Choroid plexus epithelial cell (primary cell): Measurements from ENCODE around the gene SESTD1.

Experiments used
- DNase-seq: peaks from one replicate; pipeline ENCODE4 v3.0.0-alpha.2; 2010; ENCODE audit warnings: low read depth
- H3K4me3 ChIP-seq: 2 replicates; pipeline ENCODE4 v1.5.1; 2011; ENCODE audit warnings: low read depth, mild to moderate bottlenecking, control low read depth, low read length, moderate library complexity
- TF ChIP-seq, protein P1 (sequence below): conservative IDR thresholded peaks from 2 replicates; pipeline ENCODE4 v1.5.1; 2011; ENCODE audit warnings: low read depth, mild to moderate bottlenecking, control low read depth, inconsistent platforms, low read length, moderate library complexity

Gene SESTD1, protein sequence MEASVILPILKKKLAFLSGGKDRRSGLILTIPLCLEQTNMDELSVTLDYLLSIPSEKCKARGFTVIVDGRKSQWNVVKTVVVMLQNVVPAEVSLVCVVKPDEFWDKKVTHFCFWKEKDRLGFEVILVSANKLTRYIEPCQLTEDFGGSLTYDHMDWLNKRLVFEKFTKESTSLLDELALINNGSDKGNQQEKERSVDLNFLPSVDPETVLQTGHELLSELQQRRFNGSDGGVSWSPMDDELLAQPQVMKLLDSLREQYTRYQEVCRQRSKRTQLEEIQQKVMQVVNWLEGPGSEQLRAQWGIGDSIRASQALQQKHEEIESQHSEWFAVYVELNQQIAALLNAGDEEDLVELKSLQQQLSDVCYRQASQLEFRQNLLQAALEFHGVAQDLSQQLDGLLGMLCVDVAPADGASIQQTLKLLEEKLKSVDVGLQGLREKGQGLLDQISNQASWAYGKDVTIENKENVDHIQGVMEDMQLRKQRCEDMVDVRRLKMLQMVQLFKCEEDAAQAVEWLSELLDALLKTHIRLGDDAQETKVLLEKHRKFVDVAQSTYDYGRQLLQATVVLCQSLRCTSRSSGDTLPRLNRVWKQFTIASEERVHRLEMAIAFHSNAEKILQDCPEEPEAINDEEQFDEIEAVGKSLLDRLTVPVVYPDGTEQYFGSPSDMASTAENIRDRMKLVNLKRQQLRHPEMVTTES

DNA sequence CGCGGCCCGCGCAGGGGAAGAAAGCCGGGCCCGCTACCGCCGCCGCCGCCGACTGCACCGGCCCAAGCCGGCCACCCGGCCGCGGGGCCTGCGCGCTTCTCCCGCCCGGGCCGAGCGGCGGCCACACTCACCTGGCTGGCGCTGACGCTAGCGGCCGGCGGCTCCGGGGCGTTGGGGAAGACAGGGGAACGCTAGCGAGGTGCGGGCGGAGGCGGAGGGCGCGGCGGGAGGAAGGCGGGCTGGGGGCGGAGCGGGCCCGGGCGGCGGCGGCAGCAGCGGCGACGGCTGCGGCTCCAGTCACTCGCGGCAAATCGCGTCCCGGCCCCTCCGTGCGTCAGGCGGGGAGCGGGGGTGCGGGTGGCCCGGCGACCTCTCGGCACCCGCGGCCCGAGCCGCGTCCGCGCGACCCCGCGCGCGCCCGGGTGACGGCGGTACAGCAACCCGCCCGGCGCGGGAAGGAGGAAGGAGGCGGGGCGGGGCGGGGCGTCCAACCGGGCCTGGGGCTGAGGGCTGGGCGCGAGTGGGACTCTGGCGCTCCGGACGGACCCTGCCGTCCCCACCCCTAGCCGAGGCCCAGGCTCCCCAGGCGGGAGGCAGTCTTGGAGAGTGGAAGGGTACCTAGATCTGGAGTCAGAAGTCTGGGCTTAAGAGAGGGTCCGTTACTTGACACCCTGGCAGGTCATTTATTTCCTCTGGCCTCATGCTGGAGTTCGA lies at the start of gene SESTD1:
TSS of gene SESTD1 (minus strand) at position 465 of the 714 bp plus-strand sequence. CDS start 72,991 bp downstream, outside the sequence.
- TF ChIP-seq, protein P1, sequence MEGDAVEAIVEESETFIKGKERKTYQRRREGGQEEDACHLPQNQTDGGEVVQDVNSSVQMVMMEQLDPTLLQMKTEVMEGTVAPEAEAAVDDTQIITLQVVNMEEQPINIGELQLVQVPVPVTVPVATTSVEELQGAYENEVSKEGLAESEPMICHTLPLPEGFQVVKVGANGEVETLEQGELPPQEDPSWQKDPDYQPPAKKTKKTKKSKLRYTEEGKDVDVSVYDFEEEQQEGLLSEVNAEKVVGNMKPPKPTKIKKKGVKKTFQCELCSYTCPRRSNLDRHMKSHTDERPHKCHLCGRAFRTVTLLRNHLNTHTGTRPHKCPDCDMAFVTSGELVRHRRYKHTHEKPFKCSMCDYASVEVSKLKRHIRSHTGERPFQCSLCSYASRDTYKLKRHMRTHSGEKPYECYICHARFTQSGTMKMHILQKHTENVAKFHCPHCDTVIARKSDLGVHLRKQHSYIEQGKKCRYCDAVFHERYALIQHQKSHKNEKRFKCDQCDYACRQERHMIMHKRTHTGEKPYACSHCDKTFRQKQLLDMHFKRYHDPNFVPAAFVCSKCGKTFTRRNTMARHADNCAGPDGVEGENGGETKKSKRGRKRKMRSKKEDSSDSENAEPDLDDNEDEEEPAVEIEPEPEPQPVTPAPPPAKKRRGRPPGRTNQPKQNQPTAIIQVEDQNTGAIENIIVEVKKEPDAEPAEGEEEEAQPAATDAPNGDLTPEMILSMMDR = no peak
- peak within 1 kb of the TSS; percentile 86 for H3K4me3 ChIP-seq
- peak; percentile 34 for DNase-seq

GRCh38 chr2:179313057-179313456 lies 48.4 kb upstream of the SESTD1 start:
- no peak for DNase-seq
- H3K4me3 ChIP-seq = no peak overlapping the region

GRCh38 chr2:179311101-179311500 lies 46.5 kb upstream of the SESTD1 start:
- TF ChIP-seq, protein P1 = no peak
- no peak overlapping the region for H3K4me3 ChIP-seq
- DNase-seq = peak; percentile 83

More at GRCh38 chr2:179313057-179313456, 48.4 kb upstream of the SESTD1 start:
- TF ChIP-seq, protein P1 = no peak

- TF ChIP-seq, protein P1 = no peak
- H3K4me3 ChIP-seq = no peak overlapping the region
- DNase-seq = no peak
Observed at GRCh38 chr2:179307616-179308371, 43.2 kb upstream of the SESTD1 start.

DNA sequence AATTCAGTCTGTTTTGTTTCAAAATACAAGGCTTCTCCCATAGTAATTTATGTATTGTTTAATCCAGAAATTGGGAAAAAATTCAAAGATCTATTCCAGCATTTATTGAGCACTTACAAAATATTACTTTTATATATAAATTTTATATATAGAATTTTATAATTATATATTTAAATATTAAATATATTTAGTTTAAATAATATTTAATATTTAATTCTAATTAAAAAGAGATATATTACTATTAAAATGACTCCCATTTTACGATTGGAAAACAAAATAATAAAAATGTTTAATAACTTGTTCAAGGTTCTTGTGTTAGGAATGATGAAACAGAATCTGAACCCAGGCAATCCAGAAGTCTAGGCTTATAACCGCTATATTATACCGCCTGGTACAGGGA lies 40.5 kb upstream of the SESTD1 start:
- no peak for DNase-seq
- H3K4me3 ChIP-seq = no peak overlapping the region
- TF ChIP-seq, protein P1 = no peak

GRCh38 chr2:179304424-179304823 lies 39.8 kb upstream of the SESTD1 start:
- DNase-seq = no peak
- TF ChIP-seq, protein P1 = no peak
- H3K4me3 ChIP-seq = no peak overlapping the region
